Stimulated activated CD4-positive, alpha-beta T cell treated with anti-CD3 and anti-CD28 coated beads, TNF-alpha, amount 100 ng/mL, for 1 hour (primary cell): Measurements from ENCODE around the gene NUP133.
"Not testable (repeated sequence)": the region's sequence is repeated elsewhere in the genome, so short reads cannot be mapped to it uniquely, and the experiment has no call there.

Experiments
- DNase-seq, 3 donors: peaks; one replicate each; pipeline ENCODE4 v3.0.0-alpha.2; 2020; ENCODE audit warnings: low read depth in 3 of 3, low spot score in 1 of 3

The NUP133 gene

GRCh38 chr1:229509576-229509975 lies 1.4 kb upstream of the NUP133 start:
- DNase-seq: no peak

- no peak for DNase-seq
These were observed 739 bp upstream of the NUP133 start for GRCh38 chr1:229508823-229509337.

- DNase-seq: no peak
These were observed 639 bp downstream of the NUP133 start for GRCh38 chr1:229507502-229507901.

GRCh38 chr1:229506633-229507032 lies 1.5 kb downstream of the NUP133 start:
- no peak for DNase-seq

GRCh38 chr1:229495782-229496181 lies 12.4 kb downstream of the NUP133 start:
- no peak for DNase-seq

- DNase-seq: no peak
These were observed 21.0 kb downstream of the NUP133 start for GRCh38 chr1:229487181-229487580.

- DNase-seq: no peak
These were observed 22.8 kb downstream of the NUP133 start for GRCh38 chr1:229485318-229485717.

- DNase-seq: no peak
These were observed 25.6 kb downstream of the NUP133 start for GRCh38 chr1:229482511-229482910.

- no peak for DNase-seq
These were observed 27.6 kb downstream of the NUP133 start for GRCh38 chr1:229480495-229480894.

- DNase-seq: no peak
These were observed 28.3 kb downstream of the NUP133 start for GRCh38 chr1:229479660-229480399.

- DNase-seq: no peak
These were observed 29.3 kb downstream of the NUP133 start for GRCh38 chr1:229478852-229479251.

GRCh38 chr1:229475859-229476258 lies 32.3 kb downstream of the NUP133 start:
- not testable (repeated sequence) for DNase-seq

GRCh38 chr1:229474509-229474908 lies 33.6 kb downstream of the NUP133 start:
- no peak for DNase-seq

GRCh38 chr1:229471175-229471574 lies 37.0 kb downstream of the NUP133 start:
- DNase-seq: no peak

GRCh38 chr1:229470406-229471043 lies 37.6 kb downstream of the NUP133 start:
- DNase-seq: no peak

GRCh38 chr1:229466887-229467286 lies 41.3 kb downstream of the NUP133 start:
- no peak for DNase-seq

GRCh38 chr1:229464672-229465071 lies 43.5 kb downstream of the NUP133 start:
- no peak for DNase-seq

GRCh38 chr1:229461032-229461668 lies 47.0 kb downstream of the NUP133 start:
- DNase-seq: no peak

- DNase-seq: no peak
These were observed 48.3 kb downstream of the NUP133 start for GRCh38 chr1:229459815-229460214.

GRCh38 chr1:229457436-229457835 lies 50.7 kb downstream of the NUP133 start:
- DNase-seq: no peak

- DNase-seq: no peak
These were observed 52.1 kb downstream of the NUP133 start for GRCh38 chr1:229456016-229456415.

GRCh38 chr1:229454056-229454455 lies 54.1 kb downstream of the NUP133 start:
- no peak for DNase-seq
